MCF 10A (cell line): Measurements from ENCODE around the gene DPRX. TPM values are rescaled to one million over a fixed set of nuclear protein-coding genes. Genes with fewer than 3 reads are reported as not detected.
"Not testable (repeated sequence)": the region's sequence is repeated elsewhere in the genome, so short reads cannot be mapped to it uniquely, and the experiment has no call there.

Source experiments
- BruUV-seq: library from RNA; stranded (reverse); fragments of 400-500 nt; replicated peaks from 2 replicates; lab custom pipeline; 2021; lab: Mats Ljungman, UMichigan
- CTCF ChIA-PET: fragments of 300-600 bp; sonication (Branson Sonifier 250); formaldehyde crosslinking; extraction: SDS; loops from one replicate; lab custom pipeline; 2021; ENCODE audit warnings: antibody characterized with exemption, inconsistent platforms; lab: Yijun Ruan, JAX
- POLR2A ChIA-PET: fragments of 300-600, 350-650 bp; sonication (Branson Sonifier 250); formaldehyde crosslinking; extraction: SDS; loops from one replicate; lab custom pipeline; 2020; ENCODE audit warnings: antibody characterized with exemption, inconsistent platforms; lab: Yijun Ruan, JAX
- DNase-seq: peaks from one replicate; pipeline ENCODE4 v3.0.0-alpha.2; 2018; ENCODE audit not compliant: unreplicated experiment
- H3K27ac Mint-ChIP-seq: one replicate; pipeline ENCODE4 v1.8.0; 2022; ENCODE audit warnings: mild to moderate bottlenecking, low read depth, mixed read lengths; ENCODE audit not compliant: unreplicated experiment
- H3K27me3 Mint-ChIP-seq: one replicate; pipeline ENCODE4 v1.8.0; 2022; ENCODE audit warnings: mixed read lengths; ENCODE audit not compliant: insufficient read depth, unreplicated experiment
- H3K36me3 Mint-ChIP-seq: one replicate; pipeline ENCODE4 v1.8.0; 2022; ENCODE audit warnings: mild to moderate bottlenecking, moderate library complexity, mixed read lengths; ENCODE audit not compliant: insufficient read depth, unreplicated experiment
- H3K4me1 Mint-ChIP-seq: one replicate; pipeline ENCODE4 v1.8.0; 2022; ENCODE audit warnings: mixed read lengths; ENCODE audit not compliant: insufficient read depth, unreplicated experiment
- H3K4me3 Mint-ChIP-seq: one replicate; pipeline ENCODE4 v1.8.0; 2022; ENCODE audit warnings: mild to moderate bottlenecking, moderate library complexity, mixed read lengths; ENCODE audit not compliant: unreplicated experiment
- H3K9me3 Mint-ChIP-seq: one replicate; pipeline ENCODE4 v1.8.0; 2022; ENCODE audit warnings: mixed read lengths; ENCODE audit not compliant: unreplicated experiment
- CTCF ChIP-seq: fragments of 200-600 bp; IDR thresholded peaks from one replicate; pipeline ENCODE4 v1.8.0; 2022; ENCODE audit warnings: antibody characterized with exemption, mild to moderate bottlenecking; ENCODE audit not compliant: unreplicated experiment
- intact Hi-C: fragments of 100-400 bp; cut with micrococcal nuclease; formaldehyde crosslinking; loops from 2 replicates; pipeline ENCODE4 v1.14.1; 2022
- total RNA-seq: library from RNA; stranded (reverse); gene quantifications from 2 replicates; pipeline ENCODE4 v1.2.3, GENCODE V29; 2022

DPRX gene
- total RNA-seq, 1 experiment from 2014 or later: not detected

- Mint-ChIP-seq H3K4me1 (no peaks in the 10 kb centered on the region), H3K4me3 (no peak overlapping the region), H3K27me3 (no peaks in the 10 kb centered on the region), H3K9me3 (peaks cover 23% of the 10 kb centered on the region), H3K27ac (no peak overlapping the region), H3K36me3 (no peaks in the 10 kb centered on the region)
- intact Hi-C loops: no loop called here
- CTCF ChIA-PET: no interaction called here
- BruUV-seq: no TSS peak
- no peak for TF ChIP-seq CTCF
- no peak for DNase-seq
- POLR2A ChIA-PET: no interaction called here
Observed at GRCh38 chr19:53662209-53662608, 30.4 kb downstream of the DPRX start.

- intact Hi-C loops: no loop called here
- ChIA-PET CTCF (interaction anchor here (0.7 kb wide), 1 partner anchor 66 kb away, joined by 3 read pairs; no protein-coding TSS in a partner anchor), POLR2A (no interaction called here)
Observed at GRCh38 chr19:53664152-53664551, 32.4 kb downstream of the DPRX start.

GRCh38 chr19:53664760-53665159, 33.0 kb downstream of the DPRX start:
- intact Hi-C loops: no loop called here
- H3K27me3 Mint-ChIP-seq: no peaks in the 10 kb centered on the region
- no peak for DNase-seq
- H3K4me1 Mint-ChIP-seq: no peaks in the 10 kb centered on the region
- no peak overlapping the region for H3K27ac Mint-ChIP-seq
- H3K9me3 Mint-ChIP-seq: peaks cover 16% of the 10 kb centered on the region
- no peaks in the 10 kb centered on the region for H3K36me3 Mint-ChIP-seq
- BruUV-seq: no TSS peak
- TF ChIP-seq CTCF: no peak
- no peak overlapping the region for H3K4me3 Mint-ChIP-seq
- ChIA-PET POLR2A (no interaction called here), CTCF (interaction anchor here (0.7 kb wide), 1 partner anchor 332 kb away, joined by 3 read pairs; no protein-coding TSS in a partner anchor)

More at GRCh38 chr19:53664152-53664551, 32.4 kb downstream of the DPRX start:
- Mint-ChIP-seq H3K36me3 (no peaks in the 10 kb centered on the region), H3K27ac (no peak overlapping the region), H3K4me3 (no peak overlapping the region), H3K4me1 (no peaks in the 10 kb centered on the region), H3K27me3 (no peaks in the 10 kb centered on the region), H3K9me3 (peaks cover 17% of the 10 kb centered on the region)
- no peak for TF ChIP-seq CTCF
- BruUV-seq: no TSS peak
- no peak for DNase-seq

- H3K27ac Mint-ChIP-seq, intact Hi-C loops, H3K4me1 Mint-ChIP-seq, DNase-seq, BruUV-seq, POLR2A ChIA-PET, H3K4me3 Mint-ChIP-seq, H3K36me3 Mint-ChIP-seq, H3K27me3 Mint-ChIP-seq: not testable (repeated sequence)
- H3K9me3 Mint-ChIP-seq: peaks cover 23% of the 10 kb centered on the region
- CTCF ChIA-PET: interaction anchor here (0.6 kb wide), 1 partner anchor 98 kb away, joined by 4 read pairs; no protein-coding TSS in a partner anchor
Observed at GRCh38 chr19:53666331-53666730, 34.5 kb downstream of the DPRX start.

- intact Hi-C loops, CTCF ChIA-PET, DNase-seq: not testable (repeated sequence)
Observed at GRCh38 chr19:53668804-53669203, 37.0 kb downstream of the DPRX start.

More at GRCh38 chr19:53668804-53669203, 37.0 kb downstream of the DPRX start:
- POLR2A ChIA-PET, H3K9me3 Mint-ChIP-seq, H3K27ac Mint-ChIP-seq, BruUV-seq, H3K27me3 Mint-ChIP-seq, H3K4me3 Mint-ChIP-seq, H3K36me3 Mint-ChIP-seq, H3K4me1 Mint-ChIP-seq: not testable (repeated sequence)
